Astrocyte of the cerebellum (primary cell): Measurements from ENCODE around the gene GRID2.

Experiments
- DNase-seq: peaks from one replicate; pipeline ENCODE4 v3.0.0-alpha.2; 2011; ENCODE audit warnings: low read depth
- H3K4me3 ChIP-seq: 2 replicates; pipeline ENCODE4 v1.5.1; 2011; ENCODE audit warnings: mild to moderate bottlenecking, low read depth, low read length, moderate library complexity
- in situ Hi-C: cut with HindIII; loops from 2 replicates; pipeline ENCODE4 v1.10.0; 2017; ENCODE audit warnings: low sequenced_read_pairs
- TF ChIP-seq, protein P1 (sequence below): IDR thresholded peaks from 2 replicates; pipeline ENCODE4 v1.5.1; 2012; ENCODE audit warnings: low read length, low read depth, moderate library complexity, mild to moderate bottlenecking; ENCODE audit errors: missing control alignments

The GRID2 gene

DNA sequence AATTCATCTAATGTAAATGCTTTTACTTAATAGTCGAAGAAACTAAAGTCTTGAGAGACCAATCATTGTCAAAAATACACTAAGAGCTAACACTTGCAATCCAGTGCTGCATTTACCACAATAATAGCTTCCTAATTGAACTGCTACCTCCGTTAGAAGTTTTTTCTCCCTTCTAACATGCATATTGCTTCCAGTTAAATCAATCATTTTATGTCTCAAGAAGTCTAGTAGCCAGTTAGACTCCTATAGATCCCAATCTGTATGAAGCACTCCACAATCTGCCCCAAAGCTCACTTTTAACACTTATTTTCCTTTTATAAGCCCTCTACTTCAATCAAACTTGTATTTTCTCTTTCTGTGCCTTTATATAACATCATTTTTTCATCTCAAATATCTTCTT, 41.4 kb upstream of the GRID2 start:
- H3K4me3 ChIP-seq = no peak overlapping the region
- in situ Hi-C loops = no loop called here
- TF ChIP-seq, protein P1, sequence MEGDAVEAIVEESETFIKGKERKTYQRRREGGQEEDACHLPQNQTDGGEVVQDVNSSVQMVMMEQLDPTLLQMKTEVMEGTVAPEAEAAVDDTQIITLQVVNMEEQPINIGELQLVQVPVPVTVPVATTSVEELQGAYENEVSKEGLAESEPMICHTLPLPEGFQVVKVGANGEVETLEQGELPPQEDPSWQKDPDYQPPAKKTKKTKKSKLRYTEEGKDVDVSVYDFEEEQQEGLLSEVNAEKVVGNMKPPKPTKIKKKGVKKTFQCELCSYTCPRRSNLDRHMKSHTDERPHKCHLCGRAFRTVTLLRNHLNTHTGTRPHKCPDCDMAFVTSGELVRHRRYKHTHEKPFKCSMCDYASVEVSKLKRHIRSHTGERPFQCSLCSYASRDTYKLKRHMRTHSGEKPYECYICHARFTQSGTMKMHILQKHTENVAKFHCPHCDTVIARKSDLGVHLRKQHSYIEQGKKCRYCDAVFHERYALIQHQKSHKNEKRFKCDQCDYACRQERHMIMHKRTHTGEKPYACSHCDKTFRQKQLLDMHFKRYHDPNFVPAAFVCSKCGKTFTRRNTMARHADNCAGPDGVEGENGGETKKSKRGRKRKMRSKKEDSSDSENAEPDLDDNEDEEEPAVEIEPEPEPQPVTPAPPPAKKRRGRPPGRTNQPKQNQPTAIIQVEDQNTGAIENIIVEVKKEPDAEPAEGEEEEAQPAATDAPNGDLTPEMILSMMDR = no peak
- no peak for DNase-seq

DNA sequence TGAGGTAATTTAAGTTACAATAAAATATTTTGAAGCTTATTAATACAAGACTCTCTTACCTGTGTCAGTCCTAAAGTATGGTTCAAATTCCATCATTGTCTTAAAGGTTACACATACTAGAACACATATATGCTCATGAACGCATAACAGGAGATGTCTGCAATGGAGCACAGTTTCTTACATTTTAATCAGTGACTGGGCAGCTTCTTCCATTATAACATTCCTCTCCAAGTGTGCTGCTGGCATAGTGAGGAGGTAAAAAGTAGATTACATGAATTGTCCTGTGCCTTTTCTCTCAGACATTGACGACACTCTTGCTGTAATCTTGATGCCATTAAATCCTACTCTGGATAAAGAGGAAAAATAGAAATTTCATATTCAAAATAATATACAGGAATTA, 40.8 kb upstream of the GRID2 start:
- TF ChIP-seq, protein P1 = no peak
- in situ Hi-C loops = no loop called here

GRCh38 chr4:92263575-92263974, 40.2 kb upstream of the GRID2 start:
- H3K4me3 ChIP-seq = no peak overlapping the region
- DNase-seq = no peak
- TF ChIP-seq, protein P1 = no peak
- in situ Hi-C loops = no loop called here

More for the DNA sequence above, 40.8 kb upstream of the GRID2 start:
- no peak for DNase-seq
- H3K4me3 ChIP-seq = no peak overlapping the region

DNA sequence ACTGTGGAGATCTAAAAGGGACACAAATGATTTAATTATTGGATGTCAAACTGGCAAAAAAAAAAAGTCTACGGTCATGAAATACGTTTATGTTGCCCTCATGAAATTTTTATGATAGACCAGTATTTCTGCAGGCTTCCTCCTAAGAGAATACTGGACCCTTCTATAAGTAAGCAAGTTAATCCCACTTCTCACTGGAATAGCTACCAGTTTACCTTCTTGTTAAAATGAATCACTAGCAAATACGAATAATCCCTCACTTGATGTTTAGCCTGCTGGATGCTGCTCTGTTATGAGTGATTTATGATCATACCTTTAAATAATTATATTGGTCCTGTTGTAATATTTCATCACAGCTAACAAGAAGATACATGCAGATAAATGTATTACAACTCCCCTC, 39.6 kb upstream of the GRID2 start:
- H3K4me3 ChIP-seq = no peak overlapping the region
- in situ Hi-C loops = no loop called here
- TF ChIP-seq, protein P1 = no peak
- no peak for DNase-seq

DNA sequence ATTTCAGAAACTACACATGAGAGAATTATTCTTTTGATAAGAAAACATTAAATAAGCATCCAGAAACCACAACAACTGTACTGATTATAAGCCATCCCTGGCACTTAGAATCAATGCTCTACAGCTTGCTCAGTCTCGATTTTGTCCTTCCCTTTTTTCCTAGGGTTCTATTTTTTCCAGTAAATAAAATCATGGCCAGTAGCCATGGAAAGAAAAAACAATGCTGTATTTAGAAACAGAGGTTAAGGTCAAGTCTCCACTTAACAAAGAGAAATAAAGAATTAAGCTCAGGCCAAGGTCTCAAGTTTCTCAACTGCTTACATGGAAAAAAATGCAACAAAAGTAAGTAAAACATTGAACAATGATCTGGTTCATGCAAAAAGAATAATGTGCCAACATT, 38.7 kb upstream of the GRID2 start:
- no peak overlapping the region for H3K4me3 ChIP-seq
- in situ Hi-C loops = no loop called here
- TF ChIP-seq, protein P1 = no peak
- no peak for DNase-seq

GRCh38 chr4:92265798-92266197, 38.0 kb upstream of the GRID2 start:
- in situ Hi-C loops = no loop called here
- DNase-seq = no peak
- TF ChIP-seq, protein P1 = no peak
- no peak overlapping the region for H3K4me3 ChIP-seq

DNA sequence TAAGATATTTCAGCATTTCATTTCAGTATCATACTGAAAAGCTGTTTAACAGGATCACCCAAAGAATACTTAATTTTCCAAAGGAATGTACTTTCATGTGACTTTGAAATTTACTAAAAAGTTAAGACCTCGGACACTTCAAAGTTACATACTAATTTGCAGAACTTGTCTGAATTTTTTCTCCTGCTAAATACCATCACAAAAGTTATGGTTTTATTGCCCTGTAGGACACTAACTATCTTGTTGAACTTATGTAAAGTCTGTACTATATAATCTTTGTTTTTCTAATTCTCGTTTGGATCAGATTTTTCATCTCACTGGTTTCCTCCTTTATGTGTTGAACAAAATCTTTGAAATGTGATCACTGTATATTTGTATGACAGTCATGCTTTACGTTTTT, 37.2 kb upstream of the GRID2 start:
- TF ChIP-seq, protein P1 = no peak
- in situ Hi-C loops = no loop called here
- DNase-seq = no peak
- no peak overlapping the region for H3K4me3 ChIP-seq
